ENCODE measurements around the gene NBEAL2.
A peak's percentile ranks its signal among the peaks of the same experiment; 100 is the strongest.

The NBEAL2 gene

DNA sequence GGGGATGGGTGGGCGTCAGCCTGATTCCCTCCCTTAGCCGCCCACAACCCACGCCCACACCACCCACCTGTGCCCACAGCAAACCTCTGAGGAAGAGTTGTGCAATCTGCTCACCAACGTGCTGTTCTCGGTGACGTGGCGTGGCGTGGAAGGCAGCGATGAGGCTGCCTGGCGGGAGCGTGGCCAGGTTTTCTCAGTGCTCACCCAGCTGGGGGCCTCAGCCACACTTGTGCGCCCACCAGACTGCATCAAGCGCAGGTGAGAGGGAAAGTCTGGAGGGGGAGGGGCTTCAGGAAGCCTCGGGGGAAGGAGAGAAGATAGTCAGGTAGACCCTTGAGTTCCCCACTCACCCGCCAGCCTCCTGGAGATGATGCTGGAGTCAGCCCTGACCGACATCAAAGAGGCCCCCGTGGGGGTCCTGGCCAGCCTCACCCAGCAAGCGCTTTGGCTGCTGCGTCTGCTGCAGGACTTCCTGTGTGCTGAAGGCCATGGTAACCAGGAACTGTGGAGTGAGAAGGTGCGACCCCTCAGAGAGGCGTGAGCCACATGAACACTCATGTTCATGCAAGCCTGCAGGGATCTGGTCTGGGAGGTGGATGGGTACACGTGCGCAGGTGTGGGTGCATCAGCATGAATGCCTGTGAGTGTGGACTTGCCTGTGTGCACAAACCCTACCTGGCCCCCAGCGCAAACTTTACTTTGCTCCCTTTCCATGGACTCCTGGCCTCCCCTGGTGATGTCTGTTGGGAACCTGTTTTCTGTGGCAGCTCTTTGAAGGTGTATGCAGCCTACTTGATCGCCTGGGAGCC is 21.7 kb downstream of the NBEAL2 start:
- DNase-seq (ENCODE audit: low spot score): no peak

GRCh38 chr3:47001731-47002170 is 22.3 kb downstream of the NBEAL2 start:
- no peak for DNase-seq (ENCODE audit: low spot score)

GRCh38 chr3:47002171-47003055 is 22.9 kb downstream of the NBEAL2 start:
- peak; percentile 69 for DNase-seq (ENCODE audit: low spot score)

DNA sequence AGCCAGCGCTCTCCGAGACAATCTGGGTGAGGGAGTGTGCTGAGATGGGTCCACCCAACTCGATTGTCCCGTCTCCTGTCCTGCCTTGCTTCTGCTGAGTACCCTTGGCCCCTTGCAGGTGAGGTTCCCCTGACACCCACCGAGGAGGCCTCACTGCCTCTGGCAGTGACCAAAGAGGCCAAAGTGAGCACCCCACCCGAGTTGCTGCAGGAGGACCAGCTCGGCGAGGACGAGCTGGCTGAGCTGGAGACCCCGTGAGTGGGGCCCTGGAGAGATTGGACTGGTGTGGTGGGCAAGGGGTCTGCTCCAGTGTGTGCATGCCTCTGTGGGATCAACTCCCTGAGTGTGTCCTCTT is 23.6 kb downstream of the NBEAL2 start:
- no peak for DNase-seq (ENCODE audit: low spot score)

- no peak for DNase-seq (ENCODE audit: low spot score)
These were observed 24.2 kb downstream of the NBEAL2 start for GRCh38 chr3:47003461-47004368.

- DNase-seq (ENCODE audit: low spot score): no peak
These were observed 25.1 kb downstream of the NBEAL2 start for GRCh38 chr3:47004369-47005211.

GRCh38 chr3:47005212-47006144 is 26.0 kb downstream of the NBEAL2 start:
- peak; percentile 34 for DNase-seq (ENCODE audit: low spot score)

DNA sequence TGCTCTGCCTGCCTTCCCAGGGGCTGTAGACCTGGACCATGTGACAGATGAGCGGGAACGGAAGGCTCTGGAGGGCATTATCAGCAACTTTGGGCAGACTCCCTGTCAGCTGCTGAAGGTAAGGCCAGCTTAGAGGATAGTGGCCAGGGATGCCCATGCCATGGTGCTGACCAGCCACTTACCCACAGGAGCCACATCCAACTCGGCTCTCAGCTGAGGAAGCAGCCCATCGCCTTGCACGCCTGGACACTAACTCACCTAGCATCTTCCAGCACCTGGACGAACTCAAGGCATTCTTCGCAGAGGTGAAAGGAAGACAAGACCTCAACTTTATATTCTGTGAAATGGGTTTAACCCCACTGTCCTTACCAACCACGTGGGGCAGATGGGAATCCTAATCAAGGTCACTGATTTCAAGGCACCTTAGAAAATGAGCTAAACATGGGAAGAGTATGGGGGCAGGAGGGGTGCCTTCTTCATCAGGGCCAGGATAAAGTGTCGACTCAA is 26.7 kb downstream of the NBEAL2 start:
- peak; percentile 38 for DNase-seq (ENCODE audit: low spot score)

DNA sequence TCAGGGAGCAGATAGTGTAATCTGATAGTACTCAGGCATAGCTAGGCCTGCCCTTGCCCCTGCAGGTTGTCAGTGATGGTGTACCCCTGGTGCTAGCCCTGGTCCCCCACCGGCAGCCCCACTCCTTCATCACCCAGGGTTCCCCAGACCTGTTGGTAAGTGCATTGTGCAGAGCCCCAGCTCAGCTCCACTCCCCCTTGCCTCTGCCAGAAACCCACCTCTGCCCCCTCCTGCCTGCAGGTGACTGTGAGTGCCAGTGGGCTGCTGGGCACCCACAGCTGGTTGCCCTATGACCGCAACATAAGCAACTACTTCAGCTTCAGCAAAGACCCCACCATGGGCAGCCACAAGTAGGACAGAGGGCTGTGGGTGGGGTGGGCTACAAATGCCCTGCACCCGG is 27.5 kb downstream of the NBEAL2 start:
- peak; percentile 41 for DNase-seq (ENCODE audit: low spot score)

- peak; percentile 46 for DNase-seq (ENCODE audit: low spot score)
These were observed 28.2 kb downstream of the NBEAL2 start for GRCh38 chr3:47007482-47008233.

- DNase-seq (ENCODE audit: low spot score): no peak
These were observed 28.8 kb downstream of the NBEAL2 start for GRCh38 chr3:47008234-47008796.

GRCh38 chr3:47008851-47009224 is 29.4 kb downstream of the NBEAL2 start:
- no peak for DNase-seq (ENCODE audit: low spot score)

DNA sequence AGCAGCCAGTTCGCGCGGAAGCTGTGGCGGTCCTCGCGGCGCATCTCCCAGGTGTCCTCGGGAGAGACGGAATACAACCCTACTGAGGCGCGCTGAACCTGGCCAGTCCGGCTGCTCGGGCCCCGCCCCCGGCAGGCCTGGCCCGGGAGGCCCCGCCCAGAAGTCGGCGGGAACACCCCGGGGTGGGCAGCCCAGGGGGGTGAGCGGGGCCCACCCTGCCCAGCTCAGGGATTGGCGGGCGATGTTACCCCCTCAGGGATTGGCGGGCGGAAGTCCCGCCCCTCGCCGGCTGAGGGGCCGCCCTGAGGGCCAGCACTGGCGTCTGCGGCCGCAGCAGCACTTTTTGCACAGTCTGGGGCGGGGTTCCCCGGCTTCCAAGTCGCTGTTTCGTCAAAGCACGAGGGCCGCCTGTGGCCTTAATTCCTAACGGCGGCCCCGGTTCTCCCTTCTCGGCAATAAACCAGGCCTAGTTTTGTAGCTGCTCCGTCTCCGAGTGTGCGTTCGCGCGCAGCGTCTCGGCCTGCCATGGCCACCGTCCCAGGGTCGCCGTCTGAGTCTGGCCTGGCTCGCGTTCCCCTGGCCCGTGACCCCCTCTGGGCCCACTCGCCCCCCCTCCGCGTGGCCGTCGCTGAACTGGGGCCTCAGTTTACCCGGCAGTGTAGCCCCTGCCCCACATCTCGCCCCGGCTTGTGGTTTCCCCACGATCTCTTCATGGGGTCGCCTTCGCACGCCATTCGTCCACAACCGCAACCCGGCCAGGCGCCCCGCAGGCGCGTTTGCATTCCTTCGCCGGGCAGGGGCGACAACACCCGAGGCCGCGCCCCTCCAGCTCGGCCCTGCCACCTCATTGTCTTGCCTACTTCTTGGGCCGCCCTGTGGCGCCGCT is 30.0 kb downstream of the NBEAL2 start:
- peak; percentile 93 for DNase-seq (ENCODE audit: low spot score)

DNA sequence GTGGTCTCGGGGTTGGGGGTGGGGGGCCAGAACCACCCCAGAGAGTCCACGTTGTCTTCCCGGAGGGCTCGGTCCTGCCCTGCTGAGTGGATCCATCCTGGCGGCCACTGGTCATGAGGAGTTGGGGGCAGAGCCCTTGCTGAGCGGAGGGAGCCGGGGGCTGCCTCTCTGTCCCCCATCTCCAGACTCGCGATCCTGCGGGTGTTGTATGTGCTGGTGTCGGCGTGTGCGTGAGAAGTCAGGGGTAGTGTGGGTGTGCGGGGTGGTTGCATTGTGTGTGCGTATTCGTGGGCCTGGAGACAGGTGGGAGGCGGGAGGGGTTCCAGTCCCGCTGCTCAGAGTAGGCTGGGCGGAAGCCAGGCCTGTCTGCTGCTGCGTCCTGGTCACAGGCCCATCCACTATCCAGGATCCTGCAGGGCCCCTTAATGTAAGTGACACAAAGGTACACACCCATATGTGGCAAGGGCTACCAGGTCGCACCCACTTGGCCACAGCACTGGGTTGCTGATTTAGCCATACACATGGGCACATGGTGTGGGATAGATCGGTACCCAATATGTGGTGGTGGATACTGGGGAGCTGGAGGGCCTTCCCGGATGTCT is 30.7 kb downstream of the NBEAL2 start:
- no peak for DNase-seq (ENCODE audit: low spot score)

DNA sequence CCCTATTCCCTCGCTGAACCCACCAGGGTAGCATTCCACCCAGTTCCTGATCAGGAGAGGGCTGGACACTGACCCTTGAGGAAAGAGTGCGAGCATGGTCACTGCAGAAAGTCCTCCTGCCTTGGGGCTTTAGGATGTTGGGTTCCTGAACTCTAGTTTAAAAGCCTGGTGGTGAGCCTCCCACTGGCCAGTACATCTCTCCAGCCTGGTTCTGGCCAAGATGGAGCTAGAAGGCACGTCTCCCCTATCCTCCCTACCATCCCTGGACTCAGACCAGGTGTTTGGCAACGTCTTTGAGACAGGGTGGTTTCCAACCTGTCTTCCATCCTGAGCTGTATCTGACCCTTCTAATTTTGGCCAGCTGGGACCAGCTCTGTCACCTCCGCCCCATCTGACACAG is 31.4 kb downstream of the NBEAL2 start:
- DNase-seq (ENCODE audit: low spot score): peak; percentile 37

GRCh38 chr3:47011371-47011770 is 31.9 kb downstream of the NBEAL2 start:
- no peak for DNase-seq (ENCODE audit: low spot score)

Measured in ecto neural progenitor cell (in vitro differentiated cells).